ENCODE data around the gene VIPR2. TPM values are rescaled to one million over a fixed set of nuclear protein-coding genes. Genes with fewer than 3 reads are reported as not detected.

The VIPR2 gene
- total and polyA plus RNA-seq, 4 donors, result 0.02 to 0.91 (median 0.73) TPM

- 91% methylated on average over 22 of the region's 22 CpGs for WGBS, 2 donors
- Histone ChIP-seq H3K27me3 (ENCODE audit: control insufficient read depth in 3 of 3, insufficient read depth in 3 of 3, low read length in 2 of 3) (no peaks in the 10 kb centered on the region), H3K9me3 (ENCODE audit: control insufficient read depth in 4 of 4, insufficient read depth in 3 of 4, low read length in 3 of 4) (peaks cover 0 to 25% (median 11%) of the 10 kb centered on the region in 4 donors), H3K27ac (ENCODE audit: low read depth in 1 of 2, low read length in 1 of 2) (no peak overlapping the region), H3K4me1 (ENCODE audit: control insufficient read depth in 5 of 5, insufficient read depth in 5 of 5, low read length in 5 of 5) (peaks cover 0 to 6% (median 0%) of the 10 kb centered on the region in 5 donors), H3K9ac (ENCODE audit: insufficient read depth in 1 of 2, low read length in 2 of 2) (no peak overlapping the region), H3K36me3 (ENCODE audit: control insufficient read depth in 4 of 4, insufficient read depth in 4 of 4, low read length in 4 of 4) (no peaks in the 10 kb centered on the region), H3K4me3 (no peak overlapping the region)
- ATAC-seq (ENCODE audit: insufficient read depth, low FRiP score), result no peak
- TF ChIP-seq, protein P1, sequence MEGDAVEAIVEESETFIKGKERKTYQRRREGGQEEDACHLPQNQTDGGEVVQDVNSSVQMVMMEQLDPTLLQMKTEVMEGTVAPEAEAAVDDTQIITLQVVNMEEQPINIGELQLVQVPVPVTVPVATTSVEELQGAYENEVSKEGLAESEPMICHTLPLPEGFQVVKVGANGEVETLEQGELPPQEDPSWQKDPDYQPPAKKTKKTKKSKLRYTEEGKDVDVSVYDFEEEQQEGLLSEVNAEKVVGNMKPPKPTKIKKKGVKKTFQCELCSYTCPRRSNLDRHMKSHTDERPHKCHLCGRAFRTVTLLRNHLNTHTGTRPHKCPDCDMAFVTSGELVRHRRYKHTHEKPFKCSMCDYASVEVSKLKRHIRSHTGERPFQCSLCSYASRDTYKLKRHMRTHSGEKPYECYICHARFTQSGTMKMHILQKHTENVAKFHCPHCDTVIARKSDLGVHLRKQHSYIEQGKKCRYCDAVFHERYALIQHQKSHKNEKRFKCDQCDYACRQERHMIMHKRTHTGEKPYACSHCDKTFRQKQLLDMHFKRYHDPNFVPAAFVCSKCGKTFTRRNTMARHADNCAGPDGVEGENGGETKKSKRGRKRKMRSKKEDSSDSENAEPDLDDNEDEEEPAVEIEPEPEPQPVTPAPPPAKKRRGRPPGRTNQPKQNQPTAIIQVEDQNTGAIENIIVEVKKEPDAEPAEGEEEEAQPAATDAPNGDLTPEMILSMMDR (IDR thresholded peaks at IDR 0.05; ENCODE audit: control extremely low read depth, extremely low read depth), result no peak
- DNase-seq, result no peak
Observed at GRCh38 chr7:158979635-158980351, 164.9 kb downstream of the VIPR2 start.

GRCh38 chr7:158979023-158979529 lies 165.6 kb downstream of the VIPR2 start:
- Histone ChIP-seq H3K9ac (ENCODE audit: insufficient read depth in 1 of 2, low read length in 2 of 2) (no peak overlapping the region), H3K27me3 (ENCODE audit: control insufficient read depth in 3 of 3, insufficient read depth in 3 of 3, low read length in 2 of 3) (no peaks in the 10 kb centered on the region), H3K27ac (ENCODE audit: low read depth in 1 of 2, low read length in 1 of 2) (no peak overlapping the region), H3K4me1 (ENCODE audit: control insufficient read depth in 5 of 5, insufficient read depth in 5 of 5, low read length in 5 of 5) (peaks cover 0 to 6% (median 0%) of the 10 kb centered on the region in 5 donors), H3K9me3 (ENCODE audit: control insufficient read depth in 4 of 4, insufficient read depth in 3 of 4, low read length in 3 of 4) (peaks cover 0 to 25% (median 11%) of the 10 kb centered on the region in 4 donors), H3K4me3 (no peak overlapping the region), H3K36me3 (ENCODE audit: control insufficient read depth in 4 of 4, insufficient read depth in 4 of 4, low read length in 4 of 4) (no peaks in the 10 kb centered on the region)
- TF ChIP-seq, protein P1 (IDR thresholded peaks at IDR 0.05; ENCODE audit: control extremely low read depth, extremely low read depth), result no peak
- DNase-seq, result no peak
- WGBS, 2 donors, result 89 to 95% methylated on average over 18 of the region's 18 CpGs
- ATAC-seq (ENCODE audit: insufficient read depth, low FRiP score), result no peak

All from lung (tissue), 12 donors.